ENCODE measurements around the gene MAML1.
"Not testable (repeated sequence)": the region's sequence is repeated elsewhere in the genome, so short reads cannot be mapped to it uniquely, and the experiment has no call there.

Gene MAML1

DNA sequence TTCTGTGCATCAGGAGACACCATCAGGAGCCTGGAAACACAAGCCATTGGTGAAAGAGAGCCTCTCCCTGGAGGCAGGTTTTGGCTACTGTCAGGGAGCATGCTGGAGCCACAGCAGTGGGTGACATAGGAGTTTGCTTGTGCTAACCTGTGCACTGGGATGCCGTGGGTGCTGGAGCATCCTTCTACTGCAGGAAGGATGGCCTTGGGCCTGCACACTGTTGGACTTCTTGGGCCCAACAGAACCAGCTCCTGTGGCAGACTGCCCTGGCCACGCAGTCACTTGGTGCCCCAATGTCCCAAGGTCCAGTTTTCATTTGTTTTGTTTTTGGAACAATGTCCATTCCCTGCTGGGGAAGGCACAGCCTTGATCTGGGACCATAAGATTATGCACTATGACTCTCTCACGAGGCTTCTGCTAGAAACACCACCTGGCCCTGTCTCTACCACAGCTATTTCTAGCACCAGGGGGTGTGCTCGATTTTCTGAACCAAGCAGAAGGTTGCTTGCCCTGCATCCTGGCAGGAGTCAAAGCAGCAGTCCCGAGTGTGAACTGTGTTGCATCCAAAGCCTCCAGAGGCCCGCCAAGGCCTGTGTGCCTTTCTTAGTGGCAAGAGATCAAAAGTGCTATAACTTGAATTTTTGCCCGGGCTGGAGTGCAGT is 55.7 kb downstream of the MAML1 start:
- Histone ChIP-seq H3K9me3 (ENCODE audit: severe bottlenecking) (no peaks in the 10 kb centered on the region), H3K27ac (no peak overlapping the region), H3K4me3 (ENCODE audit: low read depth, low read length) (no peak overlapping the region), H3K27me3 (ENCODE audit: insufficient read depth, low read depth, severe bottlenecking) (no peaks in the 10 kb centered on the region), H3K36me3 (no peaks in the 10 kb centered on the region)
- no peak for DNase-seq
- TF ChIP-seq, protein P1, sequence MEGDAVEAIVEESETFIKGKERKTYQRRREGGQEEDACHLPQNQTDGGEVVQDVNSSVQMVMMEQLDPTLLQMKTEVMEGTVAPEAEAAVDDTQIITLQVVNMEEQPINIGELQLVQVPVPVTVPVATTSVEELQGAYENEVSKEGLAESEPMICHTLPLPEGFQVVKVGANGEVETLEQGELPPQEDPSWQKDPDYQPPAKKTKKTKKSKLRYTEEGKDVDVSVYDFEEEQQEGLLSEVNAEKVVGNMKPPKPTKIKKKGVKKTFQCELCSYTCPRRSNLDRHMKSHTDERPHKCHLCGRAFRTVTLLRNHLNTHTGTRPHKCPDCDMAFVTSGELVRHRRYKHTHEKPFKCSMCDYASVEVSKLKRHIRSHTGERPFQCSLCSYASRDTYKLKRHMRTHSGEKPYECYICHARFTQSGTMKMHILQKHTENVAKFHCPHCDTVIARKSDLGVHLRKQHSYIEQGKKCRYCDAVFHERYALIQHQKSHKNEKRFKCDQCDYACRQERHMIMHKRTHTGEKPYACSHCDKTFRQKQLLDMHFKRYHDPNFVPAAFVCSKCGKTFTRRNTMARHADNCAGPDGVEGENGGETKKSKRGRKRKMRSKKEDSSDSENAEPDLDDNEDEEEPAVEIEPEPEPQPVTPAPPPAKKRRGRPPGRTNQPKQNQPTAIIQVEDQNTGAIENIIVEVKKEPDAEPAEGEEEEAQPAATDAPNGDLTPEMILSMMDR (IDR thresholded peaks at IDR 0.05; ENCODE audit: low read depth, low read length) = no peak

DNA sequence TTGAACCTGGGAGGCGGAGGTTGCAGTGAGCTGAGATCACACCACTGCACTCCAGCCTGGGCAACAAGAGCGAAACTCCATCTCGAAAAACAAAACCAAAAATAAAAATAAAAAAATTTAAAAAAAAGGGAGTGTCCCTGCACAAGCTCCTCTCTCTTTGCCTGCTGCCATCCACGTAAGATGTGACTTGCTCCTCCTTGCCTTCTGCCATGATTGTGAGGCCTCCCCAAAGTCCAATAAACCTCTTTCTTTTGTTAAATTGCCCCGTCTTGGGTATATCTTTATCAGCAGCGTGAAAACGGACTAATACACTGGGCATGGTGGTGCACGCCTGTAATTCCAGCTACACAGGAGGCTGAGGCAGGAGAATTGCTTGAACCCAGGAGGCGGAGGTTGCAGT is 56.7 kb downstream of the MAML1 start:
- not testable (repeated sequence) for DNase-seq; H3K4me3 ChIP-seq (ENCODE audit: low read depth, low read length); H3K27me3 ChIP-seq (ENCODE audit: insufficient read depth, low read depth, severe bottlenecking); H3K27ac ChIP-seq; H3K9me3 ChIP-seq (ENCODE audit: severe bottlenecking); H3K36me3 ChIP-seq

DNA sequence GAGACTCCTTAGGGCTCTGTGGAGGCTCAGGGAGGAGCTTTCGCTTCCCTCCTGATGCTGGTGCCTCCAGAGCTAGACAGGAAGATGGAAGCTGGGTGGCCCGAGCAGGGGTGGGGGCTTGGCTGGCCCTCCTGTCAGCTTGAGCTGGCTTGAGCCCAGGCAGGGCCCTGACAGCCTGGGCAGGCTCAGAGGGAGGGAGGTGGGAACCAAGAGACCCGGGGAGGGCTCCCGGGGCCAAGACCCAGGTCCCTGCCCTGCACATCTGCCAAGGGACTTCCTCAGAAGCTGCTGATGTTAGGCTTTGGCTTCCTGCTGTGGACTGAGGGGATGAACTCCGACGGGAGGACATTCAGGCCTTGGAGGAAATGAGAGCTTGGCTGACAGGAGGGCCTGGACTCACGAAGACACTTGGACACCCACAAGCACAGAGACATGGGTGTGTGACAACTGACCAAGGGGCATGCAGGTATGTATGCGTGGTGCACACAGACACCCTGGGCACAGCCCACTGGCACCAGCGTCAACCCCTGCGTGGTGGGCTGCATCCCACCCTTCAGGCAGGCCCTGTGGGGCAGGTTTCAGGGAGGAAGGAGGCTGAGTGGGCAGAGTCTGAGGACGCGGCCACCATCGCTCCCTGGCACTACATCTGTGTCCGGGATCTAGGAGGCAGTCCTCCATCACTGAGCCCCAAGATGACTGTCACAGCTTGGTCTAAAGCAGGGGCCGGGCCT is 59.4 kb downstream of the MAML1 start:
- Histone ChIP-seq H3K4me3 (ENCODE audit: low read depth, low read length) (no peak overlapping the region), H3K27ac (no peak overlapping the region), H3K36me3 (no peaks in the 10 kb centered on the region), H3K9me3 (ENCODE audit: severe bottlenecking) (no peaks in the 10 kb centered on the region), H3K27me3 (ENCODE audit: insufficient read depth, low read depth, severe bottlenecking) (no peaks in the 10 kb centered on the region)
- TF ChIP-seq, protein P1 (IDR thresholded peaks at IDR 0.05; ENCODE audit: low read depth, low read length) = no peak
- no peak for DNase-seq

DNA sequence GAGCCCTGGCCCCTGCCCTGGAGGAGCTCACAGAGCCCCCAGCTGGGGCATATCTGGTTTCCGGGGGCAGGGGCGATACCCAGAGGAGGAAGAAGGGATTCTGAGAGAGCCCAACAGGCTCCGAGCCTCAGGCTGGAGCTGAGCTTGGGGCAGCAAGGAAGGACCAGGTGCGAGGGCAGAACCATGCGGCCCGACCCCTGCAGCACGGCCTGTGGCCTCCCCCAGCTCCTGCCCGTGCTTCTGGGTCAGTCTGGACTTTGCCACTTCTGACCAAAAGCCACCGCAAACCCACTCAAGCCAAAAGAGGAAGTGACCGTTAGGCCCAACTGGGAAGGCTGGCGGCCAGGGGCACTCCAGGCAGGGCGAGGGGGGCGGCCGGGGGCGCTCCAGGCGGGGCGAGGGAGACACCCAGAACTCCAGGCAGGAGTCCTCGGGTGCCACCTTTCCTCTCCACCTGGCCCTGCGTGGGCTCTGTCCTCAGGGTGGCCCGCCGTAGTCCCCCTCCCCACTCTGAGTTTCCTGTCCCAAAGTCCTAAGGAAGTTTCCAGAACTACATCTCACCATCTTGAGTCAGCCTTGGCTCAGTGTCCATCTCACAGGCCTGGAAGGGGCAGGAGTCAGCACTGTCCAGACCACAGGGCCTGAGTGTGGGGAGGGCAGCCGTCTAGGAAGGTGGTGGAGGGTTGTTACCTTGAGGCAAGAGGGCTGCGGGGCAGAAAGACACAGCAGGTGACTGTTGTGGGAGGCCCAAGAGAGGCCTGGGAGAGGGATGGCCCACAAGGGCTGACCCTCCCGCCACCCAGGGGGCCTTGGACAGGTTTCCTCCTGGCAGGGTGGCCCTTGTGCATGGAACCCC is 60.2 kb downstream of the MAML1 start:
- H3K4me3 ChIP-seq (ENCODE audit: low read depth, low read length) = no peak overlapping the region

DNA sequence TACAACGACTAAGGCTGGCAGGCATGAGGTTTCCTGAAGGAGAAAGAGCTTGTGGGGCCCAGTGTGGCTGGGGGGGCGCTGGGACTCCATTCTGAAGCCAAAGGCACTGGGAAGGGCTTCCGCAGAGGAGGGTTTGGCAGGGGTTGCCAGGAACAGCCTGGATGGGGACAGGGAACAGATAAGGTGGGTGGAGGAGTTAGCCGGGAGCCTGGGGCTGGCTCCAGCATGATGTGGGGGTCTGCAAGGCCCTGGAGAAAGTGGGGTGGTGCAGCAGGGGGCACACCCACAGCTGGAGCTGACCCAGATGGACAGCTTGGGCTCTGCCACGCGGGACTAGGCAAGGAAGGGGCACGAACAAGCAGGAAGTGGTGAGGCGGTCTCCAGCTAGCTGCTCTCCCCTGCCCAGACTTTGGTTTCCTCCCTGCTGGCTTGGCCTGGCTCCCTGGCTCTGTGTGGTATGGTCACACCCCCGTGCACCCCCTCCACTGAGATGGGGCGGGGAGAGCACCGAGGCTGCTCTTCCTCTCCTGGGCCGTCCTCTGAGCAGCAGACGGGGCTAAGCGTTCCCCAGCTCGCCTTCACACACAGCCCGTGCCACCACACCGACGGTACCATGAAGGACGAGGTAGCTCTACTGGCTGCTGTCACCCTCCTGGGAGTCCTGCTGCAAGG is 61.0 kb downstream of the MAML1 start, which contains the start of gene LTC4S:
TSS of gene LTC4S (plus strand) at position 519 of the 672 bp plus-strand sequence. CDS start at position 614, 95 bp downstream.
- H3K4me3 ChIP-seq (ENCODE audit: low read depth, low read length) = no peak within 1 kb of the TSS
- no peaks in the 10 kb centered on the region; the same call in 1 of the 2 replicates for H3K36me3 ChIP-seq
- H3K27ac ChIP-seq = no peak within 1 kb of the TSS
- H3K27me3 ChIP-seq (ENCODE audit: insufficient read depth, low read depth, severe bottlenecking) = no peaks in the 10 kb centered on the region
- DNase-seq = no peak
- TF ChIP-seq, protein P1 (IDR thresholded peaks at IDR 0.05; ENCODE audit: low read depth, low read length) = no peak
- no peaks in the 10 kb centered on the region for H3K9me3 ChIP-seq (ENCODE audit: severe bottlenecking)

More for the DNA sequence above, 60.2 kb downstream of the MAML1 start:
- DNase-seq = no peak
- Histone ChIP-seq H3K27ac (no peak overlapping the region), H3K27me3 (ENCODE audit: insufficient read depth, low read depth, severe bottlenecking) (no peaks in the 10 kb centered on the region), H3K36me3 (no peaks in the 10 kb centered on the region; the same call in 1 of the 2 replicates), H3K9me3 (ENCODE audit: severe bottlenecking) (no peaks in the 10 kb centered on the region)
- TF ChIP-seq, protein P1 (IDR thresholded peaks at IDR 0.05; ENCODE audit: low read depth, low read length) = no peak

All from WERI-Rb-1 (cell line).